HepG2 (cell line): ENCODE data around the gene PMS2. TPM values are rescaled to one million over a fixed set of nuclear protein-coding genes. Genes with fewer than 3 reads are reported as not detected.

ENCODE experiments used
- ATAC-seq: fragments of 200-7000 bp; cut with Tn5 transposase; 3 replicates; pipeline ENCODE4 v1.9.1; 2020; ENCODE audit warnings: mild to moderate bottlenecking, moderate library complexity
- BruUV-seq: library from RNA; stranded (reverse); fragments of 400-500 nt; replicated peaks from 2 replicates; lab custom pipeline; 2021; lab: Mats Ljungman, UMichigan
- CTCF ChIA-PET: fragments of 300-600 bp; formaldehyde crosslinking; extraction: SDS; loops from one replicate; lab custom pipeline; 2021; ENCODE audit warnings: low total read pairs, inconsistent platforms, low intra/inter-chr PET ratio; lab: Yijun Ruan, JAX
- POLR2A ChIA-PET: fragments of 350-600 bp; sonication (Branson Sonifier 250); formaldehyde crosslinking; loops from one replicate; lab custom pipeline; 2020; ENCODE audit warnings: antibody characterized with exemption, inconsistent platforms; lab: Yijun Ruan, JAX
- DNase-seq: peaks from one replicate; pipeline ENCODE4 v3.0.0-alpha.2; 2015; ENCODE audit warnings: low spot score
- FAIRE-seq: peaks from 3 replicates; lab custom pipeline; 2011; peaks lifted over from hg19 to GRCh38; lab: Jason Lieb, UNC
- H2AFZ ChIP-seq: one replicate; pipeline ENCODE4 v1.6.1; 2011; ENCODE audit warnings: low read length, inconsistent platforms
- H3K27ac ChIP-seq: fragments of 300-600 bp; 3 replicates; pipeline ENCODE4 v1.8.0; 2011; ENCODE audit warnings: mixed run types, mild to moderate bottlenecking, mixed read lengths, low read length, inconsistent platforms; ENCODE audit not compliant: insufficient read depth; ENCODE audit errors: extremely low read length
- H3K27me3 ChIP-seq, 2 experiments: fragments of 200-600 bp in 1 of 2; 2 replicates in 1 of 2; 3 replicates in 1 of 2; pipeline versions ENCODE4 v1.6.0 to v1.8.0; 2011; ENCODE audit warnings: low read length in 2 of 2, mild to moderate bottlenecking in 2 of 2, moderate library complexity in 2 of 2, inconsistent platforms in 1 of 2; ENCODE audit not compliant: insufficient read depth in 2 of 2, control insufficient read depth in 1 of 2
- H3K36me3 ChIP-seq, 2 experiments: fragments of 200-600 bp in 1 of 2; replicated peaks in 1 of 2; 2 replicates in 1 of 2; 3 replicates in 1 of 2; pipeline versions ENCODE4 v1.5.1 to v1.8.0; 2011; ENCODE audit warnings: low read length in 2 of 2, inconsistent platforms in 1 of 2; ENCODE audit not compliant: insufficient read depth in 2 of 2, control insufficient read depth in 1 of 2
- H3K4me1 ChIP-seq: 2 replicates; pipeline ENCODE4 v1.5.1; 2012; ENCODE audit warnings: low read length, inconsistent platforms; ENCODE audit not compliant: insufficient read depth
- H3K4me2 ChIP-seq: 2 replicates; pipeline ENCODE4 v1.6.0; 2011; ENCODE audit warnings: low read depth, low read length, inconsistent platforms
- H3K4me3 ChIP-seq, 3 experiments: fragments of 200-600 bp in 1 of 3; sonication (generic), shearing (Covaris generic) in 1 of 3; replicated peaks in 1 of 3; 2 replicates each; pipeline ENCODE4 v1.5.1; 2011 to 2016; ENCODE audit warnings: low read length in 3 of 3, inconsistent platforms in 2 of 3, low read depth in 2 of 3, mild to moderate bottlenecking in 2 of 3, control low read depth in 1 of 3, mixed read lengths in 1 of 3; ENCODE audit not compliant: insufficient read depth in 1 of 3
- H3K79me2 ChIP-seq: one replicate; pipeline ENCODE4 v1.6.1; 2011; ENCODE audit warnings: low read length, inconsistent platforms; ENCODE audit not compliant: insufficient read depth
- H3K9ac ChIP-seq: 2 replicates; pipeline ENCODE4 v1.6.0; 2011; ENCODE audit warnings: mild to moderate bottlenecking, low read depth, low read length, inconsistent platforms; ENCODE audit not compliant: insufficient read depth
- H3K9me3 ChIP-seq: 2 replicates; pipeline ENCODE4 v1.5.1; 2012; ENCODE audit warnings: mild to moderate bottlenecking, low read length
- H4K20me1 ChIP-seq: 2 replicates; pipeline ENCODE4 v1.6.0; 2011; ENCODE audit warnings: inconsistent platforms, mild to moderate bottlenecking, low read length, moderate library complexity; ENCODE audit not compliant: insufficient read depth
- ZNF256 ChIP-seq: sonication (generic); formaldehyde crosslinking; conservative IDR thresholded peaks from 2 replicates; pipeline ENCODE4 v1.4.0; 2020; ENCODE audit warnings: missing genetic modification reagents
- ZNF318 ChIP-seq: sonication (generic); formaldehyde crosslinking; IDR thresholded peaks from 2 replicates; pipeline ENCODE4 v1.4.0; 2020; ENCODE audit warnings: mild to moderate bottlenecking, missing genetic modification reagents
- ZNF337 ChIP-seq: sonication (generic); formaldehyde crosslinking; IDR thresholded peaks from 2 replicates; pipeline ENCODE4 v1.5.1; 2020; ENCODE audit warnings: missing genetic modification reagents, low read depth, mild to moderate bottlenecking, borderline replicate concordance
- ZNF451 ChIP-seq: sonication (generic); formaldehyde crosslinking; IDR thresholded peaks from 2 replicates; pipeline ENCODE4 v1.5.0; 2020; ENCODE audit warnings: mild to moderate bottlenecking, missing genetic modification reagents
- ZNF616 ChIP-seq: sonication (generic); formaldehyde crosslinking; IDR thresholded peaks from 2 replicates; pipeline ENCODE4 v1.5.0; 2020; ENCODE audit warnings: low read depth, mild to moderate bottlenecking, missing genetic modification reagents
- ZNF770 ChIP-seq: sonication (generic); formaldehyde crosslinking; IDR thresholded peaks from 2 replicates; pipeline ENCODE4 v1.5.0; 2020; ENCODE audit warnings: mild to moderate bottlenecking, missing genetic modification reagents
- WGBS: methylation state at CpG from one replicate; pipeline ENCODE4 v1.1.6; 2017; ENCODE audit warnings: low lambda C conversion rate; 5-methylcytosine and 5-hydroxymethylcytosine counted together
- in situ Hi-C: cut with HindIII; loops from 2 replicates; pipeline ENCODE4 v1.10.0; 2017; ENCODE audit warnings: low pct_unique_long_range_greater_than_20kb; ENCODE audit not compliant: extremely low pct_ligation_motif_present
- intact Hi-C: fragments of 100-400 bp; cut with micrococcal nuclease; formaldehyde crosslinking; loops from one replicate; pipeline ENCODE4 v1.10.0; 2022; ENCODE audit not compliant: unreplicated experiment
- polyA plus RNA-seq, 8 experiments: library from polyadenylated mRNA; depleted of rRNA in 3 of 8; stranded (reverse) in 7 of 8; unstranded in 1 of 8; fragments of >200 nt; fragmentation: Illumina TruSeq in 4 of 8; extraction: Trizol in 4 of 8; gene quantifications; 2 replicates each; pipeline versions ENCODE4 v1.2.1 to v1.2.3, GENCODE V29; 2011 to 2016; ENCODE audit warnings: low read depth in 4 of 8, missing spikeins in 1 of 8, mixed read lengths in 1 of 8; ENCODE audit not compliant: insufficient read depth in 1 of 8
- total RNA-seq, 5 experiments: library from RNA; depleted of rRNA; stranded (reverse); fragments of >200 nt; fragmentation: Illumina TruSeq; extraction: Trizol; gene quantifications; 2 replicates each; pipeline ENCODE4 v1.2.3, GENCODE V29; 2016; ENCODE audit warnings: low read depth in 1 of 5

PMS2 gene
- total and polyA plus RNA-seq, 2 of the 13 experiments (the other 11 are each of a cell fraction or from before 2014, with no cell fraction given) = 6.3 to 11.4 TPM

- no peak overlapping the region for H2AFZ ChIP-seq
- H3K9ac ChIP-seq = no peak overlapping the region
- in situ Hi-C loops = no loop called here
- TF ChIP-seq ZNF770 (CRISPR knock-in tag) (peak; percentile 62), ZNF451 (no peak)
- TF ChIP-seq, all 625 proteins: peak for 1
- no peaks in the 10 kb centered on the region for H3K9me3 ChIP-seq
- no peaks in the 10 kb centered on the region for H3K79me2 ChIP-seq
- no peak for FAIRE-seq
- POLR2A ChIA-PET = interaction anchor here (1.2 to 1.7 kb wide), 2 partner anchors 16 to 19 kb away, joined by 3 to 4 read pairs; partner anchors contain the start of genes AIMP2 and PMS2
- H3K4me2 ChIP-seq = no peak overlapping the region
- no peak overlapping the region for H3K4me3 ChIP-seq
- no peak for ATAC-seq
- 96% methylated on average over 1 of the region's 1 CpG for WGBS
- H4K20me1 ChIP-seq = no peaks in the 10 kb centered on the region
- H3K27ac ChIP-seq = no peak overlapping the region
- H3K4me1 ChIP-seq = no peaks in the 10 kb centered on the region
- no TSS peak for BruUV-seq
- H3K27me3 ChIP-seq = no peaks in the 10 kb centered on the region
- CTCF ChIA-PET = no interaction called here
- no peak for DNase-seq
- intact Hi-C loops = no loop called here
- peaks cover 34 to 87% of the 10 kb centered on the region in 2 experiments for H3K36me3 ChIP-seq
Measured at GRCh38 chr7:6027806-6028365, 19.0 kb upstream of the PMS2 start.

- WGBS = 91% methylated on average over 12 of the region's 12 CpGs
- Histone ChIP-seq H3K79me2 (no peaks in the 10 kb centered on the region), H3K27me3 (no peaks in the 10 kb centered on the region), H4K20me1 (no peaks in the 10 kb centered on the region), H3K36me3 (peaks cover 42 to 91% of the 10 kb centered on the region in 2 experiments), H3K9me3 (no peaks in the 10 kb centered on the region), H3K27ac (no peak overlapping the region), H3K4me2 (no peak overlapping the region), H3K9ac (no peak overlapping the region), H2AFZ (no peak overlapping the region), H3K4me1 (no peaks in the 10 kb centered on the region), H3K4me3 (no peak overlapping the region)
- ChIA-PET POLR2A (interaction anchor here (1.1 to 1.7 kb wide), 5 partner anchors 11 to 18 kb away, joined by 3 to 5 read pairs (median 3); partner anchors contain the start of genes AIMP2 and PMS2), CTCF (no interaction called here)
- in situ Hi-C loops = no loop called here
- FAIRE-seq (no peak), DNase-seq (no peak), ATAC-seq (no peak; the same call in none of the 3 replicates)
- no TSS peak for BruUV-seq
- intact Hi-C loops = loop anchor here (1.0 kb wide), 1 partner anchor 79 kb away; no protein-coding TSS in a partner anchor
- TF ChIP-seq ZNF616 (no peak), ZNF256 (CRISPR knock-in tag) (no peak), ZNF337 (no peak), ZNF318 (CRISPR knock-in tag) (no peak)
Measured at GRCh38 chr7:6026820-6027311, 18.0 kb upstream of the PMS2 start.
